ENCODE measurements around the gene RPL13. TPM values are rescaled to one million over a fixed set of nuclear protein-coding genes. Genes with fewer than 3 reads are reported as not detected.

Gene RPL13
- total RNA-seq, 2 experiments from 2014 or later: 4,971 to 5,051 TPM

DNA sequence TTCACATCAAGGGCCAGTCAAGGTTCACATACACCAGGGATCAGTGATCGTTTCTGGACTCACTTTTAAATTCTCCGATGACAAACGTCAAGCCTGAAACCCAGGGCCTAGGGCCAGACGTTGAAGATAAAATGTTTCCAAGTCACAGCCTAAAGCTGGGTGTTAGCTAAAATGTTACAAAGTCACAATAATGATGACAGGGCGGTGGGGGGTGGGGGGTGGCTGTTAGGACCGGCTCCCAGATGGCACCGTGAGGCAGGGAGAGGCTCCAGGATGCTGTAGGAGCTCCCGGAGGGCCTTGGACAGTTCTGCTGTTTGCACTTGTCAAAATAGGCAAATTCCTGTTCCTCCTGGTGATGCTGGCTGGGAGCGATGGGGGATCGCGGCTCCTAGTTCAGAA, 16.4 kb upstream of the RPL13 start:
- DNase-seq: no peak
- TF ChIP-seq, protein P1, sequence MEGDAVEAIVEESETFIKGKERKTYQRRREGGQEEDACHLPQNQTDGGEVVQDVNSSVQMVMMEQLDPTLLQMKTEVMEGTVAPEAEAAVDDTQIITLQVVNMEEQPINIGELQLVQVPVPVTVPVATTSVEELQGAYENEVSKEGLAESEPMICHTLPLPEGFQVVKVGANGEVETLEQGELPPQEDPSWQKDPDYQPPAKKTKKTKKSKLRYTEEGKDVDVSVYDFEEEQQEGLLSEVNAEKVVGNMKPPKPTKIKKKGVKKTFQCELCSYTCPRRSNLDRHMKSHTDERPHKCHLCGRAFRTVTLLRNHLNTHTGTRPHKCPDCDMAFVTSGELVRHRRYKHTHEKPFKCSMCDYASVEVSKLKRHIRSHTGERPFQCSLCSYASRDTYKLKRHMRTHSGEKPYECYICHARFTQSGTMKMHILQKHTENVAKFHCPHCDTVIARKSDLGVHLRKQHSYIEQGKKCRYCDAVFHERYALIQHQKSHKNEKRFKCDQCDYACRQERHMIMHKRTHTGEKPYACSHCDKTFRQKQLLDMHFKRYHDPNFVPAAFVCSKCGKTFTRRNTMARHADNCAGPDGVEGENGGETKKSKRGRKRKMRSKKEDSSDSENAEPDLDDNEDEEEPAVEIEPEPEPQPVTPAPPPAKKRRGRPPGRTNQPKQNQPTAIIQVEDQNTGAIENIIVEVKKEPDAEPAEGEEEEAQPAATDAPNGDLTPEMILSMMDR (IDR thresholded peaks at IDR 0.05): no peak
- no peak overlapping the region for H3K27ac Mint-ChIP-seq
- ChIA-PET CTCF (no interaction called here), POLR2A (no interaction called here)
- H3K27ac ChIP-seq (ENCODE audit: low read depth in 1 of 2, low read length in 2 of 2): no peak overlapping the region
- peaks cover 10% of the 10 kb centered on the region for H3K4me1 ChIP-seq (ENCODE audit: insufficient read depth, low read length)
- no peaks in the 10 kb centered on the region for H3K9me3 ChIP-seq (ENCODE audit: control insufficient read depth in 1 of 2, insufficient read depth in 1 of 2, low read length in 2 of 2)
- peaks cover 11% of the 10 kb centered on the region for H3K4me1 Mint-ChIP-seq (ENCODE audit: low read depth)
- peaks cover 54% of the 10 kb centered on the region for H3K36me3 ChIP-seq (ENCODE audit: insufficient read depth, low read length)
- H3K4me3 Mint-ChIP-seq: no peak overlapping the region
- no peaks in the 10 kb centered on the region for H3K9me3 Mint-ChIP-seq
- ATAC-seq (ENCODE audit: poor library complexity): no peak
- no peak overlapping the region for H3K4me3 ChIP-seq (ENCODE audit: low read length)
- intact Hi-C loops (cut with DNase I, micrococcal nuclease): no loop called here
- H3K27me3 ChIP-seq (ENCODE audit: control insufficient read depth in 1 of 2, insufficient read depth in 2 of 2, low read length in 2 of 2): no peaks in the 10 kb centered on the region
- peaks cover 53% of the 10 kb centered on the region for H3K36me3 Mint-ChIP-seq (ENCODE audit: low read depth)
- no peaks in the 10 kb centered on the region for H3K27me3 Mint-ChIP-seq

GRCh38 chr16:89544713-89545043, 15.8 kb upstream of the RPL13 start:
- Histone ChIP-seq H3K27ac (ENCODE audit: low read depth in 1 of 2, low read length in 2 of 2) (no peak overlapping the region), H3K36me3 (ENCODE audit: insufficient read depth, low read length) (peaks cover 57% of the 10 kb centered on the region), H3K27me3 (ENCODE audit: control insufficient read depth in 1 of 2, insufficient read depth in 2 of 2, low read length in 2 of 2) (no peaks in the 10 kb centered on the region), H3K4me3 (ENCODE audit: low read length) (no peak overlapping the region), H3K4me1 (ENCODE audit: insufficient read depth, low read length) (peaks cover 15% of the 10 kb centered on the region), H3K9me3 (ENCODE audit: control insufficient read depth in 1 of 2, insufficient read depth in 1 of 2, low read length in 2 of 2) (no peaks in the 10 kb centered on the region)
- ChIA-PET CTCF (no interaction called here), POLR2A (no interaction called here)
- no peak for DNase-seq
- no peak overlapping the region for H3K4me3 Mint-ChIP-seq
- no peaks in the 10 kb centered on the region for H3K9me3 Mint-ChIP-seq
- no peak overlapping the region for H3K27ac Mint-ChIP-seq
- intact Hi-C loops (cut with DNase I, micrococcal nuclease): no loop called here
- peaks cover 58% of the 10 kb centered on the region for H3K36me3 Mint-ChIP-seq (ENCODE audit: low read depth)
- no peak for ATAC-seq (ENCODE audit: poor library complexity)
- TF ChIP-seq, protein P1 (IDR thresholded peaks at IDR 0.05): no peak
- no peaks in the 10 kb centered on the region for H3K27me3 Mint-ChIP-seq
- peaks cover 17% of the 10 kb centered on the region for H3K4me1 Mint-ChIP-seq (ENCODE audit: low read depth)

- no peaks in the 10 kb centered on the region for H3K9me3 ChIP-seq (ENCODE audit: control insufficient read depth in 1 of 2, insufficient read depth in 1 of 2, low read length in 2 of 2)
- intact Hi-C loops (cut with DNase I, micrococcal nuclease): no loop called here
- TF ChIP-seq, protein P1 (IDR thresholded peaks at IDR 0.05): no peak
- no peak overlapping the region for H3K27ac ChIP-seq (ENCODE audit: low read depth in 1 of 2, low read length in 2 of 2)
- Mint-ChIP-seq H3K4me3 (no peak overlapping the region), H3K4me1 (ENCODE audit: low read depth) (peaks cover 19% of the 10 kb centered on the region), H3K36me3 (ENCODE audit: low read depth) (peaks cover 57% of the 10 kb centered on the region), H3K9me3 (no peaks in the 10 kb centered on the region), H3K27me3 (no peaks in the 10 kb centered on the region), H3K27ac (no peak overlapping the region)
- peaks cover 57% of the 10 kb centered on the region for H3K36me3 ChIP-seq (ENCODE audit: insufficient read depth, low read length)
- no peak overlapping the region for H3K4me3 ChIP-seq (ENCODE audit: low read length)
- POLR2A ChIA-PET: no interaction called here
- CTCF ChIA-PET: interaction anchor here (1.2 kb wide), 1 partner anchor 12 kb away, joined by 4 read pairs; no protein-coding TSS in a partner anchor
- H3K27me3 ChIP-seq (ENCODE audit: control insufficient read depth in 1 of 2, insufficient read depth in 2 of 2, low read length in 2 of 2): no peaks in the 10 kb centered on the region
- peaks cover 19% of the 10 kb centered on the region for H3K4me1 ChIP-seq (ENCODE audit: insufficient read depth, low read length)
- ATAC-seq (ENCODE audit: poor library complexity) (no peak), DNase-seq (no peak)
Observed at GRCh38 chr16:89545044-89545830, 15.2 kb upstream of the RPL13 start.
